EH (cell line): Measurements from ENCODE around the gene GTSE1.
"Not testable (repeated sequence)": the region's sequence is repeated elsewhere in the genome, so short reads cannot be mapped to it uniquely, and the experiment has no call there.

Experiments used
- DNase-seq: peaks from one replicate; pipeline ENCODE4 v3.0.0-alpha.2; 2015; ENCODE audit warnings: low read depth

GTSE1 gene, protein sequence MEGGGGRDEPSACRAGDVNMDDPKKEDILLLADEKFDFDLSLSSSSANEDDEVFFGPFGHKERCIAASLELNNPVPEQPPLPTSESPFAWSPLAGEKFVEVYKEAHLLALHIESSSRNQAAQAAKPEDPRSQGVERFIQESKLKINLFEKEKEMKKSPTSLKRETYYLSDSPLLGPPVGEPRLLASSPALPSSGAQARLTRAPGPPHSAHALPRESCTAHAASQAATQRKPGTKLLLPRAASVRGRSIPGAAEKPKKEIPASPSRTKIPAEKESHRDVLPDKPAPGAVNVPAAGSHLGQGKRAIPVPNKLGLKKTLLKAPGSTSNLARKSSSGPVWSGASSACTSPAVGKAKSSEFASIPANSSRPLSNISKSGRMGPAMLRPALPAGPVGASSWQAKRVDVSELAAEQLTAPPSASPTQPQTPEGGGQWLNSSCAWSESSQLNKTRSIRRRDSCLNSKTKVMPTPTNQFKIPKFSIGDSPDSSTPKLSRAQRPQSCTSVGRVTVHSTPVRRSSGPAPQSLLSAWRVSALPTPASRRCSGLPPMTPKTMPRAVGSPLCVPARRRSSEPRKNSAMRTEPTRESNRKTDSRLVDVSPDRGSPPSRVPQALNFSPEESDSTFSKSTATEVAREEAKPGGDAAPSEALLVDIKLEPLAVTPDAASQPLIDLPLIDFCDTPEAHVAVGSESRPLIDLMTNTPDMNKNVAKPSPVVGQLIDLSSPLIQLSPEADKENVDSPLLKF

DNA sequence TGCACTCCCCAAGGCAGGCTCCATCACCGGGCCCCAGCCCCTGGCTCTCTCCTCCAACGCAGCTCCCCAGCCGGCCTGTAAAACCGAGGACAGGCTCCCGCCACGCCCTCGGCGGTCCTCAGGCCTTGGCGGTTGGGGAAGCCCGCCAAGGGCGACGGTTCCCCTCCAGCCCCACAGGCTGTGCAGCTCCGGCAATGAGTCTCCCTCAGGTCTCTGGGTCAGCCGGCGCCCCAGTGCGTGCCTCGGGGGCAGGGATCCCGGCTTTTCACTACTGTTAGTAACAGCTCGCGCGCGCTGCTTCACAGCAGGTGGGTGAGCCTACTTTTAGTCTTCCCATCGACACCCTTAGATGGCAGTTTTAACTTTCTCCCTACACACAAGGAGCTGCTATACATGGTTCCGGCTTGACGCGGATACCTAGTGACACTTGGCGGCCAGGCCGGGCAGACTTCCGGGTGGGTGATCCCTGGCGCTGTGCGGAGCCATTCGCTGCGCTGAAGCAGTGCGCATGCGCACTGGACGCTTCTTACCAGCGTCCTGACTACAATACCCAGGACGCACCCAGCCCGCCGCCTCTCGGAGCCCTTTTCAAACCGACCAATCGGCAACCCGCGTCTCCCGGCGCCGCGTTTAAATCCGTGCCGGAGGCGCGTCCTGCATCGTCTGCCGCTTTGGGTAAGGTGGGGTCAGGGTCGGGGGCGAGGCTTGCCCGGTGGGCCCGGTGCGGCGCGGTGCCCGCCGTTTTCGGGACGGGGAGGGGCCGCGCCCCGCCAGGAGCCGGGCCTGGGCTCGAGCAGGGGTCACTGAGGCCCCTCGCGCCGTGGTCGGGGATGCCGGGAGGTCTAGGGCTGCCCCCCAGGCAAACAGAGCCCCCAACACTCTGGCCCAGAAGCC, at the start of gene GTSE1:
Gene GTSE1, plus strand, starts transcription at position 614 of the 894 bp plus-strand sequence. CDS start 531 bp downstream, outside the sequence.
- DNase-seq: peak; percentile 98

- DNase-seq: no peak
Observed at GRCh38 chr22:46247443-46247975, 49.2 kb upstream of the GTSE1 start.

- DNase-seq: peak; percentile 91
Observed at GRCh38 chr22:46250035-46250782, 46.5 kb upstream of the GTSE1 start, which contains the start of gene CDPF1. Gene CDPF1 (minus strand): TSS chr22:46250293. CDS start chr22:46248284, 2,009 bp downstream.

GRCh38 chr22:46250783-46251125, 45.9 kb upstream of the GTSE1 start:
- no peak for DNase-seq

- no peak for DNase-seq
Observed at GRCh38 chr22:46251266-46251665, 45.4 kb upstream of the GTSE1 start.

DNA sequence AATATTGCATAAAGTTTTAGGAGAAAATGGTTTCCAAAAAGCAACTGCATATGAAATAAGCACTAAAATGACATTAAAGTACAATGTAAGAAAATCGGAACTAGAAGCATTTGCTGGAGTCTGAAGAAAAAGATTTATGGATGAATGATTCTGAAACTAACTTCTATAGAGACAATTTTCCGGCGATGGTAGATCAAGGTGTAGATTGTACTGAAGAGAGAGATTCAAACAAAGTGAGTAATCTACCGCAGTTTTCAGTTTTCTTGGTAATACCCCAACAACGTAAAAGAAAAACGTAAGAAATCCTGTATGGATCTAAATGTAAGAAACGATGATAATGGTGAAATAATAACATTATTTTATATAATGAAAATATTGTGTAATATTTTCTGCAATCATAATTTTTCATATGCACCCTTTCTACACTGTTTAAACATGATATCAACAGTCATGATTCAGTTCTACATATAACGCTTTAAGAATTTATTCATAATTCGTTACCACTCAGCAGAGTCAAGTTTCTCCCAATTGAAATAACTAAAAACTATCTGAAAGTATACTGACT, 44.8 kb upstream of the GTSE1 start:
- no peak for DNase-seq

DNA sequence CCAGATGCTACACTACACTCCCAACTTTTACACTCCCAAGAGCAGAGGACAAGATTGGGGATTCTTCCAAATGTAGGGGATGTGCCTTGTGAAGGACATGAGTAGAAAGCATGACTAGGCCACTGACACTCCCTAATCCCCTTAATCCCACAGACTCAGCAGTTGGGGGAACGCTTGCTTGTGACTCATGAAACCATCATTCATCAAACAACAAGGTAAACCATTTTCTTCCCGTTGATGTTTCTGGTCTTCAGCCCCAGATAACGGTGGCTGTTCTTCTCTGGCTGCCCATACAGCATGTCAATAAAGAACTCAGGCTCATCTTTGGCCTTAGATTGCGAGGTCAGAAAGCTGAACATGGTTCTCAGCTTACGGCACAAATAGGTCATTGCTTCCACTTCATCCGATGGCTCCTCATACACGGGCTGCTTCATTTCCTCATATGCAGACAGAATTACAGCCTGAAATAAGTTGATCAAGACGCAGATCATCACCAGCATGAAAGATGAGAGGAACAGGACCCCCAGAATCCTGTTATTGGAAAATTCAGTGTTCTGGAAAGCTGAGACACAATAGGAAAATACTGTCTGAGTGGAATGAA, 40.2 kb upstream of the GTSE1 start:
- DNase-seq: no peak

DNA sequence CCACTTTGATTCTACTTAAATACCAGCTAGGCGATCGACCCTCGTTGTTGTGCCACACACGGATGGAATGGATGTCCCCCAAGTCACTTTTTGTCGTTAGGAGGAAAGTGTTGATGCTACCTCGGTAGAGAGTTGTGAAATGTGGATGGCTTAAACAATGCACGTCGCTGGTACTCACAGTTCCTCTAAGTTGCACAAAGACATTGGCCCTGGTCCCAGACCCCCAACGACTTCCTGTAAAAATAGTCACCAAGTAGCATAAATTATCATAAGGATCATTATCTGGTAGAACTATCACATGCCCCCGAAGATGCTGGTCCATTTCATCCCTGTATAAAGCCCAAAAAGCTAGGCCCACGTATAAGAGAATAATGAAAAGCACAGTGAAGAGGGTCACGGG, 37.3 kb upstream of the GTSE1 start:
- no peak for DNase-seq

GRCh38 chr22:46260038-46260437, 36.6 kb upstream of the GTSE1 start:
- no peak for DNase-seq

GRCh38 chr22:46262449-46263215, 34.0 kb upstream of the GTSE1 start:
- no peak for DNase-seq

- DNase-seq: no peak
Observed at GRCh38 chr22:46263216-46263590, 33.5 kb upstream of the GTSE1 start, which contains the start of gene PKDREJ. Gene PKDREJ (minus strand): TSS chr22:46263343. CDS start chr22:46263322, 21 bp downstream.

DNA sequence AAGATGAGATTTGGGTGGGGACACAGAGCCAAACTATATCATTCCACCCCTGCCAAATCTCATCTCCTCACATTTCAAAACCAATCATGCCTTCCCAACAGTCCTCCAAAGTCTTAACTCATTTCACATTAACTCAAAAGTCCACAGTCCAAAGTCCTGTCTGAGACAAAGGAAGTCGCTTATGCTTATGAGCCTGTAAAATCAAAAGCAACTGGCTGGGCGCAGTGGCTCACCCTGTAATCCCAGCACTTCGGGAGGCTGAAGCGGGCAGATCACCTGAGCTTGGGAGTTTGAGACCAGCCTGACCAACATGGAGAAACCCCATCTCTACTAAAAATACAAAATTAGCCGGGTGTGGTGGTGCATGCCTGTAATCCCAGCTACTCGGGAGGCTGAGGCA, 32.1 kb upstream of the GTSE1 start:
- DNase-seq: not testable (repeated sequence)

DNA sequence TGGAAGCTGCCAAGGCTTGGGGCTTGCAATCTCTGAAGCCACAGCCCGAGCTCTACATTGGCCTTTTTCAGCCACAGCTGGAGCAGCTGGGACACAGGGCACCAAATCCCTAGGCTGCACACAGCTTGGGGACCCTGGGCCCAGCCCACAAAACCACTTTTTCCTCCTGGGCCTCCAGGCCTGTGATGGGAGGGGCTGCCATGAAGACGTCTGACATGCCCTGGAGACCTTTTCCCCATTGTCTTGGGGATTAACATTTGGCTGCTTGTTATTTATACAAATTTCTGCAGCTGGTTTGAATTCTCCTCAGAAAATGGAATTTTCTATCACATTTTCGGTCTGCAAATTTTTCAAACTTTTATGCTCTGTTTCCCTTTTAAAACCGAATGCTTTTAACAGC, 31.0 kb upstream of the GTSE1 start:
- not testable (repeated sequence) for DNase-seq

DNA sequence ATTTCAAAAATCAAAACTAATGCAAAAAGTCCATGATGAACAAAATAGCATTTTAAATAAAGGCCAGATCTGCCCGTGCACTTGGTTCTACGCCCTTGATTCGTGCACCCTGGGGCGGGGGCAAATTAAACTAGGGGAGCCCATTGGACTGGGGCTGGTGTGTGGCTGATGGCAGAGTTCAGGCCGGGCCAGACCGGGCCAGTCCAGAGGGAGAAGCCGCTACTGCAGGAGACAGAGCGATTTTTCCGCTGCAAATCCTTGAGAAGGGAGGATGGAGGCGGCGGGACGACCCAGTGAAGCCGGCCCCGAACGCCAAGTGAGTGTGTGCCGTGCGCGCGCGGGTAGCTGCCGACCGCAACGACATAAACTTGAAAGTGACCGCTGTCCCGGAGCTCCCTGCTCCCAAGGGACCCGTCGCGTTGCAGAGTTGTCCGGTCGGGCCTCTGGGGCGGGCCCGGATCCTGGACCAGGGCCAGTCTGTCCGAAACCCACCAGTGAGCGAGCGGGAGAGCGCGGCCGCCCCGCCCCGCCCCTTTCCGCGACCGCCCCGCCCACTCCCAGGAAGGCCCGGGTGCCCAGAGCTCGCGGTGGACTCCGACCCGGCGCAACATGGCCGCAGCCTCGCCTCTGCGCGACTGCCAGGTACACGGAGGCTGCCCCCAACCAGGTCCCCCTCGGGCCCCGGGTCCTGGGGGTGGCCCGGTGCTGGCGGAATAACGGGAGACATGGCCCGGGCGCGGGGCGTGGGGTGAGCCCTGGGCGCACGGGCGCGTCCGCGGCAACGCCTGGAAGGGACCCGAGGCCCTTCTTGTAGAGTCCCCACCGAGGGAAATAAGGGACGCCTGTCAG, 29.0 kb upstream of the GTSE1 start, which contains the start of gene TTC38:
Gene TTC38, plus strand, starts transcription at position 578 of the 849 bp plus-strand sequence. Its CDS starts 32 bp downstream, at position 610.
- peak; percentile 89 for DNase-seq

DNA sequence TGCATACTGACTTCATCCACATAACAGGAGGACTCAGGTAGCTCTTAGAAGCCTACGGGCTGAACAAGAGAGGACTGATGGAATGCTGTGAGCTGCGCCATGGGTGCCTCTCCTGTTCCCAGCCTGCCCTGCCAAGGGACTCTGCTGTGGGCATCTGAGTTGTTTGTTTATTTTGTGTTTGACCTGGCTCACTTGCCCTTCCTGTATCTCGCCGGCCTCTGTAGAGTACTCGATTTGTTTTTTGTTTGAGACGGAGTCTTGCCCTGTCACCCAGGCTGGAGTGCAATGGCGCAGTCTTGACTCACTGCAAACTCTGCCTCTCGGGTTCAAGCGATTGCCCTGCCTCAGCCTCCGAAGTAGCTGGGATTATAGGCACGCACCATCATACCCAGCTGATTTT, 27.1 kb upstream of the GTSE1 start:
- no peak for DNase-seq

GRCh38 chr22:46272196-46272595, 24.5 kb upstream of the GTSE1 start:
- DNase-seq: no peak

DNA sequence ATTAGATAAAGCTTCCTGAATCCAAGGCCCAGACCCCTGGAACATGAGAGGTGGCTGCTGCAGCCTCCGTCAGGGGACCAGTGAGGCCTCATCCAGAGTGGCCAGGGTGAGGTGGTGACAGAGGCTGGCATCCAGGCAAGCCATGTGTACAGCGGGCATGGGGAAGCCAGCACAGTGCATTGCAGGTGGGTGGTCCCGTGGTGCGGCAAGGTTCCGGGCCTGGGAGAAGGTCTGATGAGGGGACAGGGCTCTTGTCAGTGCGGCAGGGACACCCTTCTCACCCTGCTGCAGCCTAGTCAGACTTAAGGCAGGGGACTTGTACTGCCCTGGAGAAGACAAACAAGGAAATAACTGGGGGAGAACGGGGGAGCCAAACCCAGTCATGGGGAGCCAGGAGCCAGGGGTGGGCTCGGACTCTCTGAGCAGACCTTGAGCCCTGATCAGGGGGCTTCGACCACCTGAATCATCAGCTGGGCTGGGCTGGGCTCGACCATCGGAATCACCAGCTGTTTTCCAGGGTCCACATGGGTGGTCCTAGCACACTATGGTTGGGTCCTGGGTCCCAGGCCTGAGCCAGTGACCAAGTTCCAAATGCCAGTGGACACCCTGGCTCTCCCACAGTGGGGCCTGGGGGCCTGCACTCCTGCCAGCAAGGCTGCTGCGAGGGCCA, 23.8 kb upstream of the GTSE1 start:
- DNase-seq: no peak
